Activated naive CD4-positive, alpha-beta T cell treated with anti-CD3 and anti-CD28 coated beads, Interleukin-2, amount 50 U/mL, for 16 hours (primary cell): ENCODE data around the gene TMEM165.

Experiments used
- DNase-seq: peaks from one replicate; pipeline ENCODE4 v3.0.0-alpha.2; 2020

TMEM165 gene

GRCh38 chr4:55407119-55407518 is 11.4 kb downstream of the TMEM165 start:
- no peak for DNase-seq

- no peak for DNase-seq
Observed at GRCh38 chr4:55407764-55408163, 12.0 kb downstream of the TMEM165 start.

GRCh38 chr4:55409468-55410171 is 13.9 kb downstream of the TMEM165 start:
- DNase-seq: no peak

- DNase-seq: no peak
Observed at GRCh38 chr4:55410431-55410830, 14.7 kb downstream of the TMEM165 start.

GRCh38 chr4:55411621-55412020 is 15.9 kb downstream of the TMEM165 start:
- DNase-seq: no peak

- DNase-seq: no peak
Observed at GRCh38 chr4:55416176-55416575, 20.4 kb downstream of the TMEM165 start.

- DNase-seq: no peak
Observed at GRCh38 chr4:55424791-55425190, 29.0 kb downstream of the TMEM165 start.

- DNase-seq: no peak
Observed at GRCh38 chr4:55431710-55432336, 36.1 kb downstream of the TMEM165 start.

GRCh38 chr4:55435141-55435841 is 39.5 kb downstream of the TMEM165 start:
- DNase-seq: no peak

GRCh38 chr4:55437356-55437796 is 41.6 kb downstream of the TMEM165 start:
- no peak for DNase-seq

GRCh38 chr4:55437823-55438222 is 42.1 kb downstream of the TMEM165 start:
- no peak for DNase-seq

- no peak for DNase-seq
Observed at GRCh38 chr4:55438314-55438713, 42.6 kb downstream of the TMEM165 start.

GRCh38 chr4:55439023-55439422 is 43.3 kb downstream of the TMEM165 start:
- no peak for DNase-seq

- DNase-seq: no peak
Observed at GRCh38 chr4:55440786-55441185, 45.0 kb downstream of the TMEM165 start.

GRCh38 chr4:55442541-55442940 is 46.8 kb downstream of the TMEM165 start:
- no peak for DNase-seq

- no peak for DNase-seq
Observed at GRCh38 chr4:55444827-55445226, 49.1 kb downstream of the TMEM165 start.

GRCh38 chr4:55445921-55446577 is 50.3 kb downstream of the TMEM165 start:
- no peak for DNase-seq

- DNase-seq: no peak
Observed at GRCh38 chr4:55446578-55446922, 50.8 kb downstream of the TMEM165 start.

GRCh38 chr4:55447108-55447708 is 51.5 kb downstream of the TMEM165 start:
- DNase-seq: no peak

- no peak for DNase-seq
Observed at GRCh38 chr4:55447831-55448230, 52.1 kb downstream of the TMEM165 start.

GRCh38 chr4:55450566-55450965 is 54.8 kb downstream of the TMEM165 start:
- DNase-seq: no peak

GRCh38 chr4:55458164-55458563 is 62.4 kb downstream of the TMEM165 start:
- DNase-seq: no peak

GRCh38 chr4:55458611-55459010 is 62.9 kb downstream of the TMEM165 start:
- DNase-seq: no peak
